Body of pancreas (tissue), 4 donors: ENCODE measurements around the gene GPC4.

Experiments
- CTCF ChIP-seq, 7 experiments: fragments of 450-650 bp in 4 of 7; fragments of 200-600 bp in 3 of 7; sonication (generic) in 3 of 7; IDR thresholded peaks; one replicate each; pipeline ENCODE4 v1.5.1; 2016 to 2019; ENCODE audit warnings: antibody characterized with exemption in 7 of 7
- POLR2A ChIP-seq, 3 donors: fragments of 450-650 bp; IDR thresholded peaks; one replicate each; pipeline ENCODE4 v1.6.1; 2016; ENCODE audit warnings: antibody characterized with exemption in 3 of 3, mild to moderate bottlenecking in 2 of 3

GRCh38 chrX:133389975-133390374, 25.3 kb downstream of the GPC4 start:
- TF ChIP-seq CTCF (IDR thresholded peaks at IDR 0.05), result no peak
- no peak for TF ChIP-seq POLR2A (IDR thresholded peaks at IDR 0.05)
